Loucy (cell line): Measurements from ENCODE around the gene MAML2.

Experiments used
- H2AFZ ChIP-seq: fragments of 200-600 bp; sonication (generic); 2 replicates; pipeline ENCODE4 v1.6.0; 2016; ENCODE audit warnings: antibody characterized with exemption, mild to moderate bottlenecking, low read length, moderate library complexity
- H3F3A ChIP-seq: fragments of 200-600 bp; 2 replicates; pipeline ENCODE4 v1.6.0; 2016; ENCODE audit warnings: antibody characterized with exemption, low read depth, mild to moderate bottlenecking
- H3K27me3 ChIP-seq: fragments of 200-600 bp; sonication (generic); 2 replicates; pipeline ENCODE4 v1.6.1; 2014; ENCODE audit warnings: low read length, mild to moderate bottlenecking; ENCODE audit not compliant: insufficient read depth, poor library complexity, severe bottlenecking
- H3K36me3 ChIP-seq: fragments of 200-600 bp; sonication (generic); 2 replicates; pipeline ENCODE4 v1.6.1; 2016; ENCODE audit warnings: low read length; ENCODE audit not compliant: insufficient read depth
- H3K4me1 ChIP-seq: fragments of 200-600 bp; sonication (generic); 2 replicates; pipeline ENCODE4 v1.5.1; 2014; ENCODE audit warnings: low read length, mild to moderate bottlenecking; ENCODE audit not compliant: insufficient read depth, poor library complexity, severe bottlenecking
- H3K4me2 ChIP-seq: fragments of 200-600 bp; sonication (generic); 2 replicates; pipeline ENCODE4 v1.6.0; 2014; ENCODE audit warnings: antibody characterized with exemption, low read length, low read depth, mild to moderate bottlenecking; ENCODE audit not compliant: poor library complexity, severe bottlenecking
- H3K4me3 ChIP-seq: fragments of 200-600 bp; sonication (generic); 2 replicates; pipeline ENCODE4 v1.5.1; 2014; ENCODE audit warnings: low read length, mild to moderate bottlenecking, mixed read lengths; ENCODE audit not compliant: poor library complexity, severe bottlenecking
- H3K79me2 ChIP-seq: fragments of 200-600 bp; sonication (generic); 2 replicates; pipeline ENCODE4 v1.6.1; 2014; ENCODE audit warnings: low read length; ENCODE audit not compliant: insufficient read depth
- H3K9ac ChIP-seq: fragments of 200-600 bp; sonication (generic); 2 replicates; pipeline ENCODE4 v1.6.0; 2014; ENCODE audit warnings: mild to moderate bottlenecking, low read depth, low read length, moderate library complexity; ENCODE audit not compliant: poor library complexity, severe bottlenecking
- H3K9me2 ChIP-seq: fragments of 200-600 bp; sonication (generic); replicated peaks from 2 replicates; pipeline ENCODE4 v1.6.1; 2016; ENCODE audit warnings: low read depth, low read length, mixed read lengths
- H3K9me3 ChIP-seq: fragments of 200-600 bp; sonication (generic); 2 replicates; pipeline ENCODE4 v1.6.1; 2014; ENCODE audit warnings: mild to moderate bottlenecking, antibody characterized with exemption, low read length, low read depth; ENCODE audit not compliant: insufficient read depth
- H4K20me1 ChIP-seq: fragments of 200-600 bp; sonication (generic); 2 replicates; pipeline ENCODE4 v1.6.0; 2014; ENCODE audit warnings: antibody characterized with exemption, low read length, mild to moderate bottlenecking; ENCODE audit not compliant: insufficient read depth, poor library complexity, severe bottlenecking
- EZH2phosphoT487 ChIP-seq: fragments of 200-600 bp; IDR thresholded peaks from 2 replicates; pipeline ENCODE4 v1.6.1; 2018; ENCODE audit warnings: antibody characterized with exemption, mild to moderate bottlenecking, moderate library complexity, borderline replicate concordance
- TF ChIP-seq, protein P1 (sequence below): fragments of 200-600 bp; sonication (generic); conservative IDR thresholded peaks from 2 replicates; pipeline ENCODE4 v1.5.1; 2014; ENCODE audit warnings: mild to moderate bottlenecking, antibody characterized with exemption, low read length

MAML2 gene

GRCh38 chr11:96317571-96317970, 25.4 kb downstream of the MAML2 start:
- H3K4me3 ChIP-seq, result no peak overlapping the region
- H3F3A ChIP-seq, result no peaks in the 10 kb centered on the region
- H3K4me1 ChIP-seq, result peaks cover 17% of the 10 kb centered on the region
- H3K9ac ChIP-seq, result no peak overlapping the region
- TF ChIP-seq, protein P1, sequence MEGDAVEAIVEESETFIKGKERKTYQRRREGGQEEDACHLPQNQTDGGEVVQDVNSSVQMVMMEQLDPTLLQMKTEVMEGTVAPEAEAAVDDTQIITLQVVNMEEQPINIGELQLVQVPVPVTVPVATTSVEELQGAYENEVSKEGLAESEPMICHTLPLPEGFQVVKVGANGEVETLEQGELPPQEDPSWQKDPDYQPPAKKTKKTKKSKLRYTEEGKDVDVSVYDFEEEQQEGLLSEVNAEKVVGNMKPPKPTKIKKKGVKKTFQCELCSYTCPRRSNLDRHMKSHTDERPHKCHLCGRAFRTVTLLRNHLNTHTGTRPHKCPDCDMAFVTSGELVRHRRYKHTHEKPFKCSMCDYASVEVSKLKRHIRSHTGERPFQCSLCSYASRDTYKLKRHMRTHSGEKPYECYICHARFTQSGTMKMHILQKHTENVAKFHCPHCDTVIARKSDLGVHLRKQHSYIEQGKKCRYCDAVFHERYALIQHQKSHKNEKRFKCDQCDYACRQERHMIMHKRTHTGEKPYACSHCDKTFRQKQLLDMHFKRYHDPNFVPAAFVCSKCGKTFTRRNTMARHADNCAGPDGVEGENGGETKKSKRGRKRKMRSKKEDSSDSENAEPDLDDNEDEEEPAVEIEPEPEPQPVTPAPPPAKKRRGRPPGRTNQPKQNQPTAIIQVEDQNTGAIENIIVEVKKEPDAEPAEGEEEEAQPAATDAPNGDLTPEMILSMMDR, result no peak
- no peak for TF ChIP-seq EZH2phosphoT487
- no peaks in the 10 kb centered on the region for H4K20me1 ChIP-seq
- H3K79me2 ChIP-seq, result no peaks in the 10 kb centered on the region
- H3K36me3 ChIP-seq, result no peaks in the 10 kb centered on the region
- H3K4me2 ChIP-seq, result no peak overlapping the region
- no peaks in the 10 kb centered on the region for H3K27me3 ChIP-seq
- H2AFZ ChIP-seq, result no peak overlapping the region
- no peaks in the 10 kb centered on the region for H3K9me3 ChIP-seq
- no peaks in the 10 kb centered on the region for H3K9me2 ChIP-seq

GRCh38 chr11:96316869-96317268, 26.1 kb downstream of the MAML2 start:
- no peak overlapping the region for H3K4me2 ChIP-seq
- no peak overlapping the region for H3K4me3 ChIP-seq
- TF ChIP-seq, protein P1, result no peak
- no peak for TF ChIP-seq EZH2phosphoT487
- H4K20me1 ChIP-seq, result no peaks in the 10 kb centered on the region
- H3K27me3 ChIP-seq, result no peaks in the 10 kb centered on the region
- no peak overlapping the region for H3K9ac ChIP-seq
- no peaks in the 10 kb centered on the region for H3K9me3 ChIP-seq
- no peak overlapping the region for H2AFZ ChIP-seq
- H3K4me1 ChIP-seq, result peaks cover 17% of the 10 kb centered on the region
- H3F3A ChIP-seq, result no peaks in the 10 kb centered on the region
- no peaks in the 10 kb centered on the region for H3K79me2 ChIP-seq
- H3K9me2 ChIP-seq, result no peaks in the 10 kb centered on the region
- no peaks in the 10 kb centered on the region for H3K36me3 ChIP-seq

DNA sequence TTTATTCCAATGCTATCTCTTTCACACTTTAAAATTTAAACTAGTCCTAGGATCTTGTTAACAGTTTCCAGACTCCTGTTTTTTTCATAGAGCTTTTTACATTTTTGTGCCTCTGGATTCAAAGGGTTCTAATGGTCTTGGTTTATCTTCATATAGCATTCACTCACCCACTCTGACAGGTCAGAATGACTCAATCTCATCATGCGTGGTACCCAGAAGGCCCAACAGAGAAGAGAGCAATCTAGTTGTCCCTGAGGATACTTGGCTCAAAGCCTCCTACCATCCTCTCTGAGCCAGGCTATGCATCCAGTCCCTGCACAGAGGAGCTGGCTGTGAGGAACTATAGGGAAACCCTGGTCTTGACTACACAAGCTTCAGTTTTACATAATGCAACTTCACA, 27.5 kb downstream of the MAML2 start:
- Histone ChIP-seq H4K20me1 (no peaks in the 10 kb centered on the region), H3K9ac (no peak overlapping the region), H3K9me3 (no peaks in the 10 kb centered on the region), H3K79me2 (no peaks in the 10 kb centered on the region), H3K4me3 (no peak overlapping the region), H3K4me1 (peaks cover 17% of the 10 kb centered on the region), H3F3A (no peaks in the 10 kb centered on the region), H3K9me2 (no peaks in the 10 kb centered on the region), H3K4me2 (no peak overlapping the region), H3K27me3 (no peaks in the 10 kb centered on the region), H3K36me3 (no peaks in the 10 kb centered on the region), H2AFZ (no peak overlapping the region)
- no peak for TF ChIP-seq EZH2phosphoT487
- TF ChIP-seq, protein P1, result no peak
